Measurements from ENCODE around the gene DCBLD2.

DNA sequence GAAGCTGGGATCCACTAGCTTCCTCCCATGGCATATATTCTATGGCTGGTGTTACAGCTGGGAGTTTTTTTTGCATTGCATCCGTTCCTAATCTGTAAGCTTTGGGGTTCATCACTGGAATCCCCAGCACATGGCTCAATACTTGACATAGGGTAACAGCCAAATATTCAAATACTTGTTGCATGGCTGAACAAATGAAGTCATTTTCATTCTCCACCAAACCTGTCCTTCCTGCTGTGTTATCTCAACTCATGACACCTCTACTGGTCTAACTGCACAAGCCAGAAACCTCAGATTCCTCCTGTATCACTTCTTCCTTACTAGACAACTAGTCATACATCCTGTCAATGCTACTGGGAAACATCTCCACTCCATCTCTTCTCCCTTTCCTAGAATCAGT, 95.0 kb downstream of the DCBLD2 start:
- TF ChIP-seq, protein P1, sequence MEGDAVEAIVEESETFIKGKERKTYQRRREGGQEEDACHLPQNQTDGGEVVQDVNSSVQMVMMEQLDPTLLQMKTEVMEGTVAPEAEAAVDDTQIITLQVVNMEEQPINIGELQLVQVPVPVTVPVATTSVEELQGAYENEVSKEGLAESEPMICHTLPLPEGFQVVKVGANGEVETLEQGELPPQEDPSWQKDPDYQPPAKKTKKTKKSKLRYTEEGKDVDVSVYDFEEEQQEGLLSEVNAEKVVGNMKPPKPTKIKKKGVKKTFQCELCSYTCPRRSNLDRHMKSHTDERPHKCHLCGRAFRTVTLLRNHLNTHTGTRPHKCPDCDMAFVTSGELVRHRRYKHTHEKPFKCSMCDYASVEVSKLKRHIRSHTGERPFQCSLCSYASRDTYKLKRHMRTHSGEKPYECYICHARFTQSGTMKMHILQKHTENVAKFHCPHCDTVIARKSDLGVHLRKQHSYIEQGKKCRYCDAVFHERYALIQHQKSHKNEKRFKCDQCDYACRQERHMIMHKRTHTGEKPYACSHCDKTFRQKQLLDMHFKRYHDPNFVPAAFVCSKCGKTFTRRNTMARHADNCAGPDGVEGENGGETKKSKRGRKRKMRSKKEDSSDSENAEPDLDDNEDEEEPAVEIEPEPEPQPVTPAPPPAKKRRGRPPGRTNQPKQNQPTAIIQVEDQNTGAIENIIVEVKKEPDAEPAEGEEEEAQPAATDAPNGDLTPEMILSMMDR (conservative IDR thresholded peaks at IDR 0.05; ENCODE audit: low read depth, low read length): no peak
- no peak for TF ChIP-seq EZH2 (IDR thresholded peaks at IDR 0.05; ENCODE audit: borderline replicate concordance, low read depth, low read length, poor library complexity, severe bottlenecking)
